GM10266 (cell line): ENCODE data around the gene CDC42SE1.
A peak's percentile ranks its signal among the peaks of the same experiment; 100 is the strongest.

Source experiments
- DNase-seq: peaks from one replicate; pipeline ENCODE4 v3.0.0; 2012; ENCODE audit errors: extremely low spot score
- TF ChIP-seq, protein P1 (sequence below): IDR thresholded peaks from 2 replicates; pipeline ENCODE4 v1.5.1; 2012; ENCODE audit warnings: mild to moderate bottlenecking, low read depth; ENCODE audit not compliant: control insufficient read depth, insufficient read depth; ENCODE audit errors: missing control alignments

Gene CDC42SE1

DNA sequence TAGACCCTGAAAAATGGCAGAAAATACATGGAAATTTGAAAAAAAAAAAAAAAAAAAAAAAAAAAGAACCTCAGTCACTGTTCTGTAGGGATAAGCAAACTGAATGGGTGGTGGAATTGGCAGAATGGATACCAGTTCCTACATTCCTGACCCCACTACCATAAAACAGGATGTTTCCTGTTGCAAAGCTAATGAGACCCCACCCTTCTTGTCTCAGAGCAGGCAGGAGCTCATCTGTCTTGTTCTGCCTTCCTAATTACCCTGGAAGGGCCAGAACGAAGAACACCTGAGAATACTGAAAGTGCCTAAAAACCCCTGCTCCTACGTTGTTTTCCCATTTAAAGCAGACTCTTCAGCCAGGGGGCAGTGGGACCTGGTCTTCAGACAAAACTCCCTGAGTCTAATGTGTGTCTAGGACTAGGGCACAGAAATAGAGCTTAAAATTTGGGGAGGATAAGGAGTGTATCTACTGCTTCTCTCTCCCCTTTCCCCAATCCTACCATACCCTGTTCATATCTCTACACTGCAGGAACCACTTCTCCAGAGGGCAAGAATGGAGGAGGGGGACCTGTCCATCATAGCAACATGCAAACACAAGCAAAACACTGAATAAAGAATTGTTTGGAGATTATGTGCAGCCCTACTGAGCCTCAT is 7.9 kb downstream of the CDC42SE1 start:
- TF ChIP-seq, protein P1, sequence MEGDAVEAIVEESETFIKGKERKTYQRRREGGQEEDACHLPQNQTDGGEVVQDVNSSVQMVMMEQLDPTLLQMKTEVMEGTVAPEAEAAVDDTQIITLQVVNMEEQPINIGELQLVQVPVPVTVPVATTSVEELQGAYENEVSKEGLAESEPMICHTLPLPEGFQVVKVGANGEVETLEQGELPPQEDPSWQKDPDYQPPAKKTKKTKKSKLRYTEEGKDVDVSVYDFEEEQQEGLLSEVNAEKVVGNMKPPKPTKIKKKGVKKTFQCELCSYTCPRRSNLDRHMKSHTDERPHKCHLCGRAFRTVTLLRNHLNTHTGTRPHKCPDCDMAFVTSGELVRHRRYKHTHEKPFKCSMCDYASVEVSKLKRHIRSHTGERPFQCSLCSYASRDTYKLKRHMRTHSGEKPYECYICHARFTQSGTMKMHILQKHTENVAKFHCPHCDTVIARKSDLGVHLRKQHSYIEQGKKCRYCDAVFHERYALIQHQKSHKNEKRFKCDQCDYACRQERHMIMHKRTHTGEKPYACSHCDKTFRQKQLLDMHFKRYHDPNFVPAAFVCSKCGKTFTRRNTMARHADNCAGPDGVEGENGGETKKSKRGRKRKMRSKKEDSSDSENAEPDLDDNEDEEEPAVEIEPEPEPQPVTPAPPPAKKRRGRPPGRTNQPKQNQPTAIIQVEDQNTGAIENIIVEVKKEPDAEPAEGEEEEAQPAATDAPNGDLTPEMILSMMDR = no peak
- no peak for DNase-seq

DNA sequence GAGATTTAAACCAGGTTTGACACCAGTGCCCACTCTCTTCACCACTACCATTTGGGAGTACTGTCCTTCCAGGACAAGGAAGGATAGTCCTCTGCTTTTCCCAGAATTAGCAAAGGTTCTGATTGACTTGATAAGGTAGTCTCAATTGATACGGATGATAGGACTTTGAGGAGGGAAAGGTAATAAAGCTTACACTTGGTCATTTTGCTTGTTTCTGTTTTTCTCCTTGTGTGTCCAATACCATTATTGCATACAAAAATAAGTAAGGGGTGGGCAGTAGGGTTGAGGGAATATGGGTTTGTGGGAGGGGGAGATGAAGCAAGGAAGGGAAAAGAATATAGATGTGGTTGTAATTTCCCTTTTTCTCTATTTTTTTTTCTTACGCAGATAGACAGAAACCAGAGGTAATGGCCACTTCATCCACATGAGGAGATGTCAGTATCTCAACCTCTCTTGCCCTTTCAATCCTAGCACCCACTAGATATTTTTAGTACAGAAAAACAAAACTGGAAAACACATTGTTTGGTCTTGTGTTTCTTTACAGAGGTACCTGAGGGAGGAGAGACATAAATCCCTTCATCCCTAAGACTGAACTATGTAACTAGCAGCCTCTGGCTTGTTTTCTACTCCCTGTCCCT is 9.3 kb downstream of the CDC42SE1 start:
- no peak for DNase-seq
- TF ChIP-seq, protein P1 = no peak

DNA sequence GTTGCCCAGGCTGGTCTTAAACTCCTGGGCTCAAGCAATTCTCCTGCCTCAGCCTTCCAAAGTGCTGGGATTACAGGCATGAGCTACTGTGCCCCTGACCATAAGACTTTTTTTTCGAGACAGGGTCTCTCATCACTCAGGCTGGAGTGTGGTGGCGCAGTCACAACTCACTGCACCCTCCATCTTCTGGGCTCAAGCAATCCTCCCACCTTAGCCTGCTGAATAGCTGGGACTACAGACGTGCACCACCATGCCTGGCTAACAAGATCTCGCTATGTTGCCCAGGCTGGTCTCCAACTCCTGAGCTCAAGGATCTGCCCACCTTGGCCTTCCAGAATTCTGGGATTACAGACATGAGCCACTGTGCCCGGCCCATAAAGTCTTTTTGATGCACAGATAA is 10.0 kb downstream of the CDC42SE1 start:
- DNase-seq = no peak
- TF ChIP-seq, protein P1 = no peak

DNA sequence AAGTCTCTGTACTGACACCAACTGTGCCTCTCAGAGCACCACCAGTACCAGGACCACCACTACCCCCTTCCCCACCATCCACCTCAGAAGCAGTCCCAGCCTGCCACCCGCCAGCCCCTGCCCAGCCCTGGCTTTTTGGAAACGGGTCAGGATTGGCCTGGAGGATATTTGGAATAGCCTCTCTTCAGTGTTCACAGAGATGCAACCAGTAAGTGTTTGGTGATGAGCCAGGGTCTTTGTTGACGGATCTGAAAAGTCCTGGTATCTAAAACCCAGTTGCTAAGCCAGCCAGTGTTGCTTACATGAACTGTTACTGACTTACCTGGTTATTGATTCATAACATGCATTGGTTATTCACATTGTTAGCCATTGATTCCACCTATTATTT is 10.8 kb downstream of the CDC42SE1 start:
- no peak for DNase-seq
- TF ChIP-seq, protein P1 = no peak

DNA sequence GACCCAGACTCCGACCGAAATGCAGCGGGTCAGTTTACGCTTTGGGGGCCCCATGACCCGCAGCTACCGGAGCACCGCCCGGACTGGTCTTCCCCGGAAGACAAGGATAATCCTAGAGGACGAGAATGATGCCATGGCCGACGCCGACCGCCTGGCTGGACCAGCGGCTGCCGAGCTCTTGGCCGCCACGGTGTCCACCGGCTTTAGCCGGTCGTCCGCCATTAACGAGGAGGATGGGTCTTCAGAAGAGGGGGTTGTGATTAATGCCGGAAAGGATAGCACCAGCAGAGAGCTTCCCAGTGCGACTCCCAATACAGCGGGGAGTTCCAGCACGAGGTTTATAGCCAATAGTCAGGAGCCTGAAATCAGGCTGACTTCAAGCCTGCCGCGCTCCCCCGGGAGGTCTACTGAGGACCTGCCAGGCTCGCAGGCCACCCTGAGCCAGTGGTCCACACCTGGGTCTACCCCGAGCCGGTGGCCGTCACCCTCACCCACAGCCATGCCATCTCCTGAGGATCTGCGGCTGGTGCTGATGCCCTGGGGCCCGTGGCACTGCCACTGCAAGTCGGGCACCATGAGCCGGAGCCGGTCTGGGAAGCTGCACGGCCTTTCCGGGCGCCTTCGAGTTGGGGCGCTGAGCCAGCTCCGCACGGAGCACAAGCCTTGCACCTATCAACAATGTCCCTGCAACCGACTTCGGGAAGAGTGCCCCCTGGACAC is 11.3 kb downstream of the CDC42SE1 start:
- TF ChIP-seq, protein P1 = peak; percentile 52
- DNase-seq = peak; percentile 82

DNA sequence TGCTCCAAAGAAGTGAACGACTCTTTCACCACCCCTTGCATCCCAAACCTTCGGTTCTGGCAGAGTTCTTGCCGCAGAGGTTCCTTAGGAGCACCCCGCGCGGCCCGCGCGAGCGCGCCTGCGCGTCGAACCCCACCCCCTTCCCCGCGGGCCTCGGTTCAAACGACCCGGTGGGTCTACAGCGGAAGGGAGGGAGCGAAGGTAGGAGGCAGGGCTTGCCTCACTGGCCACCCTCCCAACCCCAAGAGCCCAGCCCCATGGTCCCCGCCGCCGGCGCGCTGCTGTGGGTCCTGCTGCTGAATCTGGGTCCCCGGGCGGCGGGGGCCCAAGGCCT is 11.9 kb downstream of the CDC42SE1 start, which contains the start of gene C1orf56:
C1orf56 (plus strand) TSS at position 161 of the 334 bp plus-strand sequence; CDS start at position 258, 97 bp downstream.
- TF ChIP-seq, protein P1 = no peak

DNA sequence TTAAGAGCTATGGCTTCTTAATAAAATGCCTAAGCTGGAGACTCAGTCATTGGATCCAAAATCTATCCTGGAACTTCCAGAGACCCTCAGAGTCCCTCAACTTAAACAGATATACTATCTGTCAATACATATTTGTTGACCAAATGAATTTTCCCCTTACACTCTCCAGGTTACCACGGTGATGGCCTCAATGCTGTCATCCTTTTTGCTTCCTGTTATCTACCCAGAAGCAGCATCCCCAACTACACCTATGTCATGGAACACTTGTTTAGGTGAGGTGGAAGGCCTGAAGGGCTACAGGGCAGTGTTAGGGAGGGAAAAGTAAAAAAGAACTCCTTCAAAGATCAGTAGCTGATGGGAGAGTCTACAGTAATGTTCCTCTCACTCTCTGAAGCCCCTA is 16.3 kb downstream of the CDC42SE1 start:
- no peak for DNase-seq
- TF ChIP-seq, protein P1 = no peak

More for the DNA sequence above, 11.9 kb downstream of the CDC42SE1 start, which contains the start of gene C1orf56:
- DNase-seq = peak; percentile 84
